SK-N-SH (cell line): ENCODE results near the gene GNG10. TPM values are rescaled to one million over a fixed set of nuclear protein-coding genes. Genes with fewer than 3 reads are reported as not detected.

Experiments used
- CTCF ChIA-PET: fragments of 300-600, 350-600 bp; formaldehyde crosslinking; extraction: SDS; loops from one replicate; lab custom pipeline; 2021; lab: Yijun Ruan, JAX
- POLR2A ChIA-PET: fragments of 350-600 bp; sonication (Branson Sonifier 250); formaldehyde crosslinking; extraction: SDS; loops from one replicate; lab custom pipeline; 2020; ENCODE audit warnings: antibody characterized with exemption, inconsistent platforms; lab: Yijun Ruan, JAX
- DNase-seq: peaks from one replicate; pipeline ENCODE4 v3.0.0; 2012
- H2AFZ ChIP-seq: fragments of 200-600 bp; sonication (generic); 2 replicates; pipeline ENCODE4 v1.8.1; 2016; ENCODE audit warnings: antibody characterized with exemption, mild to moderate bottlenecking, low read depth
- H3F3A ChIP-seq: fragments of 200-600 bp; sonication (generic); replicated peaks from 2 replicates; pipeline ENCODE3; 2016; ENCODE audit warnings: antibody characterized with exemption, mild to moderate bottlenecking; ENCODE audit not compliant: insufficient read depth
- H3K27ac ChIP-seq, 2 experiments: fragments of 200-500 bp in 1 of 2; fragments of 200-600 bp in 1 of 2; sonication (Bioruptor generic) in 1 of 2; sonication (generic), shearing (Covaris generic) in 1 of 2; 2 replicates each; pipeline versions ENCODE4 v1.5.1 to v1.6.1; 2014 to 2016; ENCODE audit warnings: low read depth in 2 of 2, inconsistent platforms in 1 of 2, low read length in 1 of 2, mild to moderate bottlenecking in 1 of 2, mixed read lengths in 1 of 2
- H3K27me3 ChIP-seq: fragments of 200-600 bp; sonication (generic), shearing (Covaris generic); 2 replicates; pipeline ENCODE4 v1.6.1; 2016; ENCODE audit warnings: mixed run types; ENCODE audit not compliant: insufficient read depth
- H3K36me3 ChIP-seq, 2 experiments: fragments of 200-500 bp in 1 of 2; fragments of 200-600 bp in 1 of 2; sonication (Bioruptor generic) in 1 of 2; sonication (generic) in 1 of 2; replicated peaks in 1 of 2; 2 replicates each; pipeline versions ENCODE3 to v1.5.1; 2014 to 2016; ENCODE audit warnings: low read length in 1 of 2, mild to moderate bottlenecking in 1 of 2; ENCODE audit not compliant: insufficient read depth in 2 of 2, control insufficient read depth in 1 of 2
- H3K4me1 ChIP-seq, 2 experiments: fragments of 200-500 bp in 1 of 2; fragments of 200-600 bp in 1 of 2; sonication (Bioruptor generic) in 1 of 2; sonication (generic), shearing (Covaris generic) in 1 of 2; 2 replicates each; pipeline versions ENCODE4 v1.5.1 to v1.6.1; 2014 to 2016; ENCODE audit warnings: low read depth in 1 of 2, low read length in 1 of 2, mixed run types in 1 of 2; ENCODE audit not compliant: insufficient read depth in 2 of 2, control insufficient read depth in 1 of 2
- H3K4me2 ChIP-seq: fragments of 200-600 bp; sonication (generic), shearing (Covaris generic); 2 replicates; pipeline ENCODE4 v1.6.1; 2017; ENCODE audit warnings: mixed run types
- H3K4me3 ChIP-seq, 2 experiments: fragments of 200-500 bp in 1 of 2; fragments of 200-600 bp in 1 of 2; sonication (Bioruptor generic) in 1 of 2; sonication (generic), shearing (Covaris generic) in 1 of 2; 2 replicates each; pipeline versions ENCODE4 v1.5.1 to v1.8.1; 2014 to 2016; ENCODE audit warnings: low read depth in 2 of 2, inconsistent platforms in 1 of 2, low read length in 1 of 2, mild to moderate bottlenecking in 1 of 2, mixed read lengths in 1 of 2, moderate library complexity in 1 of 2
- H3K79me2 ChIP-seq: fragments of 200-600 bp; sonication (generic); 2 replicates; pipeline ENCODE4 v1.8.1; 2017; ENCODE audit warnings: mild to moderate bottlenecking; ENCODE audit not compliant: insufficient read depth
- H3K9ac ChIP-seq: fragments of 200-600 bp; sonication (generic); 2 replicates; pipeline ENCODE4 v1.6.1; 2017; ENCODE audit warnings: mixed run types
- H3K9me2 ChIP-seq: fragments of 200-600 bp; sonication (generic); 2 replicates; pipeline ENCODE4 v1.6.1; 2017; ENCODE audit warnings: mixed run types
- H3K9me3 ChIP-seq: fragments of 200-600 bp; sonication (generic); 2 replicates; pipeline ENCODE4 v1.6.1; 2017; ENCODE audit warnings: mixed run types, mild to moderate bottlenecking, moderate library complexity
- H4K20me1 ChIP-seq: fragments of 200-600 bp; sonication (generic); 2 replicates; pipeline ENCODE4 v1.6.1; 2017; ENCODE audit warnings: mild to moderate bottlenecking, mixed run types; ENCODE audit not compliant: insufficient read depth
- ELF1 ChIP-seq: IDR thresholded peaks from 2 replicates; pipeline ENCODE4 v1.4.0; 2012
- EZH2phosphoT487 ChIP-seq: fragments of 200-600 bp; sonication (generic); IDR thresholded peaks from 2 replicates; pipeline ENCODE4 v1.6.1; 2017; ENCODE audit warnings: low read depth, mixed run types, mild to moderate bottlenecking, antibody characterized with exemption, moderate library complexity, borderline replicate concordance
- FOXJ3 ChIP-seq: sonication (generic); formaldehyde crosslinking; IDR thresholded peaks from 2 replicates; pipeline ENCODE4 v1.5.1; 2020; ENCODE audit warnings: mild to moderate bottlenecking, missing genetic modification reagents
- FOXM1 ChIP-seq: IDR thresholded peaks from 2 replicates; pipeline ENCODE4 v1.4.0; 2012; ENCODE audit warnings: low read depth, mild to moderate bottlenecking
- GABPA ChIP-seq: IDR thresholded peaks from 2 replicates; pipeline ENCODE4 v1.4.0; 2012; ENCODE audit warnings: low read depth, mild to moderate bottlenecking
- NRF1 ChIP-seq: IDR thresholded peaks from 2 replicates; pipeline ENCODE4 v1.6.1; 2012; ENCODE audit warnings: low read depth, mild to moderate bottlenecking, low read length
- PBX3 ChIP-seq: IDR thresholded peaks from 2 replicates; pipeline ENCODE4; 2012
- POLR2AphosphoS5 ChIP-seq: IDR thresholded peaks from 2 replicates; pipeline ENCODE4 v1.6.1; 2012; ENCODE audit warnings: low read depth, low read length
- RAD21 ChIP-seq: IDR thresholded peaks from 2 replicates; pipeline ENCODE4 v1.6.1; 2012; ENCODE audit warnings: mild to moderate bottlenecking, low read length
- RFX5 ChIP-seq: IDR thresholded peaks from 2 replicates; pipeline ENCODE4 v1.6.1; 2012; ENCODE audit warnings: mild to moderate bottlenecking, improper control_type of control experiment, low read length
- RXRA ChIP-seq: IDR thresholded peaks from 2 replicates; pipeline ENCODE4 v1.4.0; 2012; ENCODE audit warnings: low read depth, mild to moderate bottlenecking, borderline replicate concordance
- SIN3A ChIP-seq: IDR thresholded peaks from 2 replicates; pipeline ENCODE4 v1.6.1; 2012; ENCODE audit warnings: low read depth, mild to moderate bottlenecking, low read length, moderate library complexity, borderline replicate concordance
- SMC3 ChIP-seq: IDR thresholded peaks from 2 replicates; pipeline ENCODE4 v1.6.1; 2012; ENCODE audit warnings: low read depth, low read length, improper control_type of control experiment
- YY1 ChIP-seq: IDR thresholded peaks from 2 replicates; pipeline ENCODE4 v1.4.0; 2012; ENCODE audit warnings: low read depth, mild to moderate bottlenecking
- WGBS: methylation state at CpG from one replicate; pipeline ENCODE4 v1.1.6; 2017; ENCODE audit warnings: low lambda C conversion rate; 5-methylcytosine and 5-hydroxymethylcytosine counted together
- polyA plus RNA-seq, 3 experiments: library from polyadenylated mRNA; depleted of rRNA; stranded (reverse); fragments of >200 nt; gene quantifications; 2 replicates each; pipeline ENCODE4 v1.2.3, GENCODE V29; 2012
- TF ChIP-seq, protein P1 (sequence below): fragments of 150-350 bp; IDR thresholded peaks from 2 replicates; pipeline ENCODE4 v1.6.1; 2017; ENCODE audit warnings: antibody characterized with exemption, low read length, low read depth, borderline replicate concordance
- TF ChIP-seq, protein P2 (sequence below): IDR thresholded peaks from 2 replicates; pipeline ENCODE4 v1.4.0; 2012; ENCODE audit warnings: low read depth, borderline replicate concordance
- TF ChIP-seq, protein P3 (sequence below): fragments of 200-600 bp; sonication (generic); IDR thresholded peaks from 2 replicates; pipeline ENCODE4 v1.6.1; 2017; ENCODE audit warnings: antibody characterized with exemption, mild to moderate bottlenecking, moderate library complexity
- TF ChIP-seq, protein P4 (sequence below): IDR thresholded peaks from 2 replicates; pipeline ENCODE4 v1.6.1; 2012; ENCODE audit warnings: mild to moderate bottlenecking, low read depth, low read length, moderate library complexity

GNG10 gene
- polyA plus RNA-seq, 1 of the 3 experiments (the other 2 are of a cell fraction), result 57.7 TPM

- no peaks in the 10 kb centered on the region for H3K9me3 ChIP-seq
- CTCF ChIA-PET, result interaction anchor here (1.0 to 1.3 kb wide), 3 partner anchors 11 to 82 kb away, joined by 3 to 4 read pairs (median 3); no protein-coding TSS in a partner anchor
- TF ChIP-seq RFX5, result no peak
- TF ChIP-seq, protein P1, sequence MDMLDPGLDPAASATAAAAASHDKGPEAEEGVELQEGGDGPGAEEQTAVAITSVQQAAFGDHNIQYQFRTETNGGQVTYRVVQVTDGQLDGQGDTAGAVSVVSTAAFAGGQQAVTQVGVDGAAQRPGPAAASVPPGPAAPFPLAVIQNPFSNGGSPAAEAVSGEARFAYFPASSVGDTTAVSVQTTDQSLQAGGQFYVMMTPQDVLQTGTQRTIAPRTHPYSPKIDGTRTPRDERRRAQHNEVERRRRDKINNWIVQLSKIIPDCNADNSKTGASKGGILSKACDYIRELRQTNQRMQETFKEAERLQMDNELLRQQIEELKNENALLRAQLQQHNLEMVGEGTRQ, result no peak
- TF ChIP-seq PBX3, result no peak
- no peak for TF ChIP-seq FOXJ3 (CRISPR knock-in tag)
- TF ChIP-seq, protein P2, sequence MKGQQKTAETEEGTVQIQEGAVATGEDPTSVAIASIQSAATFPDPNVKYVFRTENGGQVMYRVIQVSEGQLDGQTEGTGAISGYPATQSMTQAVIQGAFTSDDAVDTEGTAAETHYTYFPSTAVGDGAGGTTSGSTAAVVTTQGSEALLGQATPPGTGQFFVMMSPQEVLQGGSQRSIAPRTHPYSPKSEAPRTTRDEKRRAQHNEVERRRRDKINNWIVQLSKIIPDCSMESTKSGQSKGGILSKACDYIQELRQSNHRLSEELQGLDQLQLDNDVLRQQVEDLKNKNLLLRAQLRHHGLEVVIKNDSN, result no peak
- TF ChIP-seq SIN3A, result no peak
- no peak for TF ChIP-seq EZH2phosphoT487
- no peak for TF ChIP-seq YY1
- TF ChIP-seq SMC3, result no peak
- TF ChIP-seq, protein P3, sequence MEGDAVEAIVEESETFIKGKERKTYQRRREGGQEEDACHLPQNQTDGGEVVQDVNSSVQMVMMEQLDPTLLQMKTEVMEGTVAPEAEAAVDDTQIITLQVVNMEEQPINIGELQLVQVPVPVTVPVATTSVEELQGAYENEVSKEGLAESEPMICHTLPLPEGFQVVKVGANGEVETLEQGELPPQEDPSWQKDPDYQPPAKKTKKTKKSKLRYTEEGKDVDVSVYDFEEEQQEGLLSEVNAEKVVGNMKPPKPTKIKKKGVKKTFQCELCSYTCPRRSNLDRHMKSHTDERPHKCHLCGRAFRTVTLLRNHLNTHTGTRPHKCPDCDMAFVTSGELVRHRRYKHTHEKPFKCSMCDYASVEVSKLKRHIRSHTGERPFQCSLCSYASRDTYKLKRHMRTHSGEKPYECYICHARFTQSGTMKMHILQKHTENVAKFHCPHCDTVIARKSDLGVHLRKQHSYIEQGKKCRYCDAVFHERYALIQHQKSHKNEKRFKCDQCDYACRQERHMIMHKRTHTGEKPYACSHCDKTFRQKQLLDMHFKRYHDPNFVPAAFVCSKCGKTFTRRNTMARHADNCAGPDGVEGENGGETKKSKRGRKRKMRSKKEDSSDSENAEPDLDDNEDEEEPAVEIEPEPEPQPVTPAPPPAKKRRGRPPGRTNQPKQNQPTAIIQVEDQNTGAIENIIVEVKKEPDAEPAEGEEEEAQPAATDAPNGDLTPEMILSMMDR, result no peak
- no peak for TF ChIP-seq NRF1
- TF ChIP-seq GABPA, result no peak
- TF ChIP-seq, all 33 proteins: peak for 0
- H4K20me1 ChIP-seq, result no peaks in the 10 kb centered on the region
- H3K9ac ChIP-seq, result no peak overlapping the region
- WGBS, result 92% methylated on average over 6 of the region's 6 CpGs
- H3K79me2 ChIP-seq, result no peaks in the 10 kb centered on the region
- H3K4me2 ChIP-seq, result no peak overlapping the region
- H3K27ac ChIP-seq, result no peak overlapping the region
- no peaks in the 10 kb centered on the region for H3F3A ChIP-seq
- H3K9me2 ChIP-seq, result no peaks in the 10 kb centered on the region
- no peak overlapping the region for H3K4me3 ChIP-seq
- no peaks in the 10 kb centered on the region for H3K4me1 ChIP-seq
- no peaks in the 10 kb centered on the region for H3K27me3 ChIP-seq
- POLR2A ChIA-PET, result no interaction called here
- H2AFZ ChIP-seq, result no peak overlapping the region
- peaks cover 6 to 17% of the 10 kb centered on the region in 2 experiments for H3K36me3 ChIP-seq
- DNase-seq, result no peak
These were observed 17.8 kb downstream of the GNG10 start for GRCh38 chr9:111679199-111679598.

GRCh38 chr9:111683392-111683791 lies 22.0 kb downstream of the GNG10 start:
- no peaks in the 10 kb centered on the region for H4K20me1 ChIP-seq
- H3K27me3 ChIP-seq, result no peaks in the 10 kb centered on the region
- no peaks in the 10 kb centered on the region for H3K4me1 ChIP-seq
- H3K9me3 ChIP-seq, result no peaks in the 10 kb centered on the region
- H3K4me3 ChIP-seq, result no peak overlapping the region
- H2AFZ ChIP-seq, result no peak overlapping the region
- no peak overlapping the region for H3K4me2 ChIP-seq
- CTCF ChIA-PET, result no interaction called here
- WGBS, result 95% methylated on average over 1 of the region's 1 CpG
- H3K27ac ChIP-seq, result no peak overlapping the region
- H3K79me2 ChIP-seq, result no peaks in the 10 kb centered on the region
- POLR2A ChIA-PET, result no interaction called here
- H3K9me2 ChIP-seq, result no peaks in the 10 kb centered on the region
- H3K9ac ChIP-seq, result no peak overlapping the region
- no peak for DNase-seq
- H3K36me3 ChIP-seq, result peaks cover 0 to 17% of the 10 kb centered on the region in 2 experiments
- H3F3A ChIP-seq, result no peaks in the 10 kb centered on the region
- TF ChIP-seq FOXM1, result no peak
- no peak for TF ChIP-seq RAD21
- no peak for TF ChIP-seq POLR2AphosphoS5
- TF ChIP-seq YY1, result no peak
- no peak for TF ChIP-seq SMC3
- TF ChIP-seq, protein P2, result no peak
- TF ChIP-seq RXRA, result no peak
- TF ChIP-seq ELF1, result no peak
- TF ChIP-seq, protein P4, sequence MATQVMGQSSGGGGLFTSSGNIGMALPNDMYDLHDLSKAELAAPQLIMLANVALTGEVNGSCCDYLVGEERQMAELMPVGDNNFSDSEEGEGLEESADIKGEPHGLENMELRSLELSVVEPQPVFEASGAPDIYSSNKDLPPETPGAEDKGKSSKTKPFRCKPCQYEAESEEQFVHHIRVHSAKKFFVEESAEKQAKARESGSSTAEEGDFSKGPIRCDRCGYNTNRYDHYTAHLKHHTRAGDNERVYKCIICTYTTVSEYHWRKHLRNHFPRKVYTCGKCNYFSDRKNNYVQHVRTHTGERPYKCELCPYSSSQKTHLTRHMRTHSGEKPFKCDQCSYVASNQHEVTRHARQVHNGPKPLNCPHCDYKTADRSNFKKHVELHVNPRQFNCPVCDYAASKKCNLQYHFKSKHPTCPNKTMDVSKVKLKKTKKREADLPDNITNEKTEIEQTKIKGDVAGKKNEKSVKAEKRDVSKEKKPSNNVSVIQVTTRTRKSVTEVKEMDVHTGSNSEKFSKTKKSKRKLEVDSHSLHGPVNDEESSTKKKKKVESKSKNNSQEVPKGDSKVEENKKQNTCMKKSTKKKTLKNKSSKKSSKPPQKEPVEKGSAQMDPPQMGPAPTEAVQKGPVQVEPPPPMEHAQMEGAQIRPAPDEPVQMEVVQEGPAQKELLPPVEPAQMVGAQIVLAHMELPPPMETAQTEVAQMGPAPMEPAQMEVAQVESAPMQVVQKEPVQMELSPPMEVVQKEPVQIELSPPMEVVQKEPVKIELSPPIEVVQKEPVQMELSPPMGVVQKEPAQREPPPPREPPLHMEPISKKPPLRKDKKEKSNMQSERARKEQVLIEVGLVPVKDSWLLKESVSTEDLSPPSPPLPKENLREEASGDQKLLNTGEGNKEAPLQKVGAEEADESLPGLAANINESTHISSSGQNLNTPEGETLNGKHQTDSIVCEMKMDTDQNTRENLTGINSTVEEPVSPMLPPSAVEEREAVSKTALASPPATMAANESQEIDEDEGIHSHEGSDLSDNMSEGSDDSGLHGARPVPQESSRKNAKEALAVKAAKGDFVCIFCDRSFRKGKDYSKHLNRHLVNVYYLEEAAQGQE, result no peak
- no peak for TF ChIP-seq SIN3A
